Right ventricle myocardium inferior (tissue), 1 donor: ENCODE measurements around the gene MMEL1. TPM values are rescaled to one million over a fixed set of nuclear protein-coding genes. Genes with fewer than 3 reads are reported as not detected.
"Not testable (repeated sequence)": the region's sequence is repeated elsewhere in the genome, so short reads cannot be mapped to it uniquely, and the experiment has no call there.

Experiments used
- ATAC-seq: fragments of 200-7000 bp; cut with Tn5 transposase; one replicate; pipeline ENCODE4 v1.9.1; 2020; ENCODE audit warnings: mild to moderate bottlenecking, moderate library complexity
- DNase-seq: peaks from one replicate; pipeline ENCODE4 v3.0.0; 2021; ENCODE audit errors: missing footprints
- intact Hi-C: fragments of 100-400 bp; cut with DNase I; formaldehyde crosslinking; loops from one replicate; pipeline ENCODE4 v1.11.0; 2022
- long read RNA-seq: library from polyadenylated mRNA; unstranded; transcript quantifications from one replicate; pipeline ENCODE4 v2.0.0, GENCODE V29; 2021
- total RNA-seq: library from RNA; stranded (reverse); fragmentation: NEBNext Ultra II Directional; extraction: Animal tissue kit (Norgen Biotek cat#: 25700); gene quantifications from one replicate; pipeline ENCODE4 v1.2.1, GENCODE V29; 2021
- donor health status: DM: no; HTN: yes; CAD: no; lungs with severe emphysema.

Gene MMEL1, protein sequence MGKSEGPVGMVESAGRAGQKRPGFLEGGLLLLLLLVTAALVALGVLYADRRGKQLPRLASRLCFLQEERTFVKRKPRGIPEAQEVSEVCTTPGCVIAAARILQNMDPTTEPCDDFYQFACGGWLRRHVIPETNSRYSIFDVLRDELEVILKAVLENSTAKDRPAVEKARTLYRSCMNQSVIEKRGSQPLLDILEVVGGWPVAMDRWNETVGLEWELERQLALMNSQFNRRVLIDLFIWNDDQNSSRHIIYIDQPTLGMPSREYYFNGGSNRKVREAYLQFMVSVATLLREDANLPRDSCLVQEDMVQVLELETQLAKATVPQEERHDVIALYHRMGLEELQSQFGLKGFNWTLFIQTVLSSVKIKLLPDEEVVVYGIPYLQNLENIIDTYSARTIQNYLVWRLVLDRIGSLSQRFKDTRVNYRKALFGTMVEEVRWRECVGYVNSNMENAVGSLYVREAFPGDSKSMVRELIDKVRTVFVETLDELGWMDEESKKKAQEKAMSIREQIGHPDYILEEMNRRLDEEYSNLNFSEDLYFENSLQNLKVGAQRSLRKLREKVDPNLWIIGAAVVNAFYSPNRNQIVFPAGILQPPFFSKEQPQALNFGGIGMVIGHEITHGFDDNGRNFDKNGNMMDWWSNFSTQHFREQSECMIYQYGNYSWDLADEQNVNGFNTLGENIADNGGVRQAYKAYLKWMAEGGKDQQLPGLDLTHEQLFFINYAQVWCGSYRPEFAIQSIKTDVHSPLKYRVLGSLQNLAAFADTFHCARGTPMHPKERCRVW
- total RNA-seq: 0.35 TPM
- long read RNA-seq: 0 reads

DNA sequence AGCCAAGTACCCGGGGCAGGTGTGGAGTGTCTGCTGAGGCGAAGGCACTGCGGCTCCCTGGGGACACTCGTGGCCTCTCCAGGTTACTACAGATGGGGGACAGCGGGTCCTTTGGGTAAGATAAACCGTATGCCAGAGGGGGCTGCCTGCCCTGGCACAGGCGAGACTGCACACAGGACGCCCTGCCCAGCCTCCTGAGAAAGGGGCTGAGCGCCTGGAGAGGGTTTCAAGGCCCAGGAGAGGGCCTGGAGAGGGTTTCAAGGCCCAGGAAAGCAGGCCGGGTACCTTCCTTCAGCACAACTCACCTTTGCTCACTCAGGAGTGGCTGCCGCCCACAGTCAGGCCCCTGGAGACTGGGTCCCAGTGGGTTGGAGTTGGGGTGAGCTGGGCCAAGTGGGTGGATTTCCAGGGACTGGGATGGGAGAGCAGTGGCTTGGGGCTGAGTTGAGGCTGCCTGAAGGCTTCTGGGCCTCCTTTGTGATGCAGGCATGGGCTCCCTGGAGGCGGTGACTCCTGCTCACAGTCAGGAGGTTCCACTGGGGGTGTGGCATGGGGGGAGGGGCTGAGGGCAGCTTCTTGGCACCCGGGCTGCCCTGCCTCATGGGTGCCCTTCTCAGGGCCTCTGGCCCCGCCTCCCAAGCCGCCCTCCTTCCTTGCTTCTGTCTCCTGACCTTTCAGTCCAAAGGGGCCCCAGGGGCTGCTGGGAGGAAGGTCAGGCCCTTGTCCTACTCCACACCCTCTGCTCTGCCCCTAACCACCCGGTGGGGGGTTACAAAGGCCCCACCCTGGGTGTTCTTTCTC lies at the start of gene MMEL1:
TSS of gene MMEL1 (minus strand) at position 456 of the 801 bp plus-strand sequence. CDS start 3,532 bp downstream, outside the sequence.
- no peak for ATAC-seq
- intact Hi-C loops: no loop called here
- DNase-seq: no peak

DNA sequence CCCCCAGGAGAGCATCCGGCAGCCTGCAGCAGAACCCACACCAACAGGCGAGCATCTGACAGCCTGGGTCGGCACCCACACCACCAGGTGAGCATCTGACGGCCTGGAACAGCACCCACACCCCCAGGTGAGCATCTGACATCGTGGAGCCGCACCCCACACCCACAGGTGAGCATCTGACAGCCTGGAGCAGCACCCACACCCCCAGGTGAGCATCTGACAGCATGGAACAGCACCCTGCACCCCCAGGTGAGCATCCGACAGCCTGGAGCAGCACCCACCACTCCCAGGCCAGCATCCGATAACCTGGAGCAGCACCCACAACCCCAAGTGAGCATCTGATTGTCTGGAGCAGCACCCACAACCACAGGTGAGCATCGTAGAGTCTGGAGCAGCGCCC lies 43.9 kb upstream of the MMEL1 start:
- intact Hi-C loops, ATAC-seq, DNase-seq: not testable (repeated sequence)

DNA sequence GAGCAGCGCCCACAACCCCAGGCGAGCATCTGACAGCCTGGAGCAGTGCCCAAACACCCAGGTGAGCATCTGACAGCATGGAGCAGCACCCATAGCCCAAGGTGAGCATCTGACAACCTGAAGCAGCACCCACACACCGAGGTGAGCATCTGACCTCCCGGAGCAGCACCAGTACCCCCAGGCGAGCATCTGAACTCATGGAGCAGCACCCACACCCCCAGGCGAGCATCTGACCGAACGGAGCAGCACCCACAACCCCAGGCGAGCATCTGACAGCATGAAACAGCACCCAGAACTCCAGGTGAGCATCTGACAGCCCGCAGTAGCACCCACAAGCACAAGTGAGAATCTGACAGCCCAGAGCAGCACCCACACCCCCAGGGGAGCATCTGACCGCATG lies 38.8 kb upstream of the MMEL1 start:
- ATAC-seq, intact Hi-C loops: not testable (repeated sequence)
- peak; percentile 69 for DNase-seq

DNA sequence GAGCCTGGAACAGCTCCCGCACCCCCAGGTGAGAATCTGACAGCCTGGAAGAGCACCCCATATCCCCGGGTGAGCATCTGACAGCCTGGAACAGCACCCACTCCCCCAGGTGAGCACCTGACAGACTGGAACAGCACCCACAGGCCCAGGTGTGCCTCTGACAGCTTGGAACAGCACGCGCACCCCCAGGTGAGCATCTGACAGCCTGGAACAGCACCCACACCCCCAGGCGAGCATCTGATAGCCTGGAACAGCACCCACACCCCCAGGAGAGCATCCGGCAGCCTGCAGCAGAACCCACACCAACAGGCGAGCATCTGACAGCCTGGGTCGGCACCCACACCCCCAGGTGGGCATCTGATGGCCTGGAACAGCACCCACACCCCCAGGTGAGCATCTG lies 27.0 kb upstream of the MMEL1 start:
- DNase-seq: peak; percentile 71
- ATAC-seq, intact Hi-C loops: not testable (repeated sequence)

DNA sequence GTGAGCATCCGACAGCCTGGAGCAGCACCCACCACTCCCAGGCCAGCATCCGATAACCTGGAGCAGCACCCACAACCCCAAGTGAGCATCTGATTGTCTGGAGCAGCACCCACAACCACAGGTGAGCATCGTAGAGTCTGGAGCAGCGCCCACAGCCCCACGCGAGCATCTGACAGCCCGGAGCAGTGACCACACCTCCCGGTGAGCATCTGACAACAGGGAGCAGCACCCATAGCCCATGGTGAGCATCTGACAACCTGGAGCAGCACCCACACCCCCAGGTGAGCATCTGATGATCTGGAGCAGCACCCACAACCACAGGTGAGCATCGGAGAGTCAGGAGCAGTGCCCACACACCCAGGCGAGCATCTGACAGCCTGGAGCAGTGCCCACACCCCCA lies 25.1 kb upstream of the MMEL1 start:
- ATAC-seq, intact Hi-C loops, DNase-seq: not testable (repeated sequence)

DNA sequence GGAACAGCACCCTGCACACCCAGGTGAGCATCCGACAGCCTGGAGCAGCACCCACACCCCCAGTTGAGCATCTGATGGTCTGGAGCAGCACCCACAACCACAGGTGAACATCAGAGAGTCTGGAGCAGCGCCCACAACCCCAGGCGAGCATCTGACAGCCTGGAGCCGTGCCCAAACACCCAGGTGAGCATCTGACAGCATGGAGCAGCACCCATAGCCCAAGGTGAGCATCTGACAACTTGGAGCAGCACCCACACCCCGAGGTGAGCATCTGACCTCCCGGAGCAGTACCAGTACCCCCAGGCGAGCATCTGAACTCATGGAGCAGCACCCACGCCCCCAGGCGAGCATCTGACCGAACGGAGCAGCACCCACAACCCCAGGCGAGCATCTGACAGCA lies 24.3 kb upstream of the MMEL1 start:
- intact Hi-C loops, ATAC-seq: not testable (repeated sequence)
- DNase-seq: peak; percentile 74

DNA sequence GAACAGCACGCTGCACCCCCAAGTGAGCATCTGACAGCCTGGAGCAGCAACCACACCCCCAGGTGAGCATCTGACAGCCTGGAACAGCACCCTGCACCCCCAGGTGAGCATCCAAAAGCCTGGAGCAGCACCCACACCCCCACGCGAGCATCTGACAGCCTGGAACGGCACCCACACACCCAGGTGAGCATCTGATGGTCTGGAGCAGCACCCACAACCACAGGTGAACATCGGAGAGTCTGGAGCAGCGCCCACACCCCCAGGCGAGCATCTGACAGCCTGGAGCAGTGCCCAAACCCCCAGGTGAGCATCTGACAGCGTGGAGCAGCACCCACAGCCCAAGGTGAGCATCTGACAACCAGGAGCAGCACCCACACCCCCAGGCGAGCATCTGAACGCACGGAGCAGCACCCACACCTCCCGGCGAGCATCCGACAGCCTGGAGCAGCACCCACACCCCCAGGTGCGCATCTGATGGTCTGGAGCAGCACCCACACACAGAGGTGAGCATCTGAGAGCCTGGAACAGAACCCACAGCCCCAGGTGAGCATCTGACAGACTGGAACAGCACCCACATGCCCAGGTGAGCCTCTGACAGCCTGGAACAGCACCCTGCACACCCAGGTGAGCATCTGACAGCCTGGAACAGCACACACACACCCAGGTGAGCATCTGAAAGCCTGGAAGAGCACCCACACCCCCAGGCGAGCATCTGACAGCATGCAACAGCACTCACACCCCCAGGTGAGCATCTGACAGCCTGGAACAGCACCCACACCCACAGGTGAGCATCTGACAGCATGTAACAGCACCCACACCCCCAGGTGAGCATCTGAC lies 23.0 kb upstream of the MMEL1 start:
- ATAC-seq, intact Hi-C loops: not testable (repeated sequence)
- DNase-seq: peak; percentile 77

DNA sequence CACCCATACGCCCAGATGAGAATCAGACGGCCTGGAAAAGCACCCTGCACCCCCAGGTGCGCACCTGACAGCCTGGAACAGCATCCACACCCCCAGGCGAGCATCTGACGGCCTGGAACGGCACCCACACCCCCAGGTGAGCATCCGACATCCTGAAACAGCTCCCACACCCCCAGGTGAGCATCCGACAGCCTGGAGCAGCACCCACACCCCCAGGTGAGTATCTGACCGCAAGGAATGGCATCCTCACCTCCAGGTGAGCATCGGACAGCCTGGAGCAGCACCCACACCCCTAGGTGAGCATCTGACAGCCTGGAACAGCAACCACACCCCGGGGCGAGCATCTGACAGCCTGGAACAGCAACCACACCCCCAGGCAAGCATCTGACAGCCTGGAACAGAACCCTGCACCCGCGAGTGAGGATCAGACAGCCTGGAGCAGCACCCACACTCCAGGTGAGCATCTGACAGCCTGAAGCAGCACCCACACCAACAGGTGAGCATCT lies 21.7 kb upstream of the MMEL1 start:
- intact Hi-C loops, ATAC-seq: not testable (repeated sequence)
- DNase-seq: peak; percentile 72

DNA sequence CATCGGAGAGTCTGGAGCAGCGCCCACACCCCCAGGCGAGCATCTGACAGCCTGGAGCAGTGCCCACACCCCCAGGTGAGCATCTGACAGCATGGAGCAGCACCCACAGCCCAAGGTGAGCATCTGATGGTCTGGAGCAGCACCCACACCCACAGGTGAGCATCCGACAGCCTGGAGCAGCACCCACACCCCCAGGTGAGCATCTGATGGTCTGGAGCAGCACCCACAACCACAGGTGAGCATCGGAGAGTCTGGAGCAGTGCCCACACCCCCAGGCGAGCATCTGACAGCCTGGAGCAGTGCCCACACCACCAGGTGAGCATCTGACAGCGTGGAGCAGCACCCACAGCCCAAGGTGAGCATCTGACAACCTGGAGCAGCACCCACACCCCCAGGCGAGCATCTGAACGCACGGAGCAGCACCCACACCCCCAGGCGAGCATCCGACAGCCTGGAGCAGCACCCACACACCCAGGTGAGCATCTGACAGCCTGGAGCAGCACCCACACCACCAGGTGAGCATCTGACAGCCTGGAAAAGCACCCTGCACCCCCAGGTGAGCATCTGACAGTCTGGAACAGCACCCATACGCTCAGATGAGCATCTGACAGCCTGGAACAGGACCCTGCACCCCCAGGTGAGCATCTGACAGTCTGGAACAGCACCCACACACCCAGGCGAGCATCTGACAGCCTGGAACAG lies 21.1 kb upstream of the MMEL1 start:
- ATAC-seq, intact Hi-C loops: not testable (repeated sequence)
- DNase-seq: peak; percentile 90

DNA sequence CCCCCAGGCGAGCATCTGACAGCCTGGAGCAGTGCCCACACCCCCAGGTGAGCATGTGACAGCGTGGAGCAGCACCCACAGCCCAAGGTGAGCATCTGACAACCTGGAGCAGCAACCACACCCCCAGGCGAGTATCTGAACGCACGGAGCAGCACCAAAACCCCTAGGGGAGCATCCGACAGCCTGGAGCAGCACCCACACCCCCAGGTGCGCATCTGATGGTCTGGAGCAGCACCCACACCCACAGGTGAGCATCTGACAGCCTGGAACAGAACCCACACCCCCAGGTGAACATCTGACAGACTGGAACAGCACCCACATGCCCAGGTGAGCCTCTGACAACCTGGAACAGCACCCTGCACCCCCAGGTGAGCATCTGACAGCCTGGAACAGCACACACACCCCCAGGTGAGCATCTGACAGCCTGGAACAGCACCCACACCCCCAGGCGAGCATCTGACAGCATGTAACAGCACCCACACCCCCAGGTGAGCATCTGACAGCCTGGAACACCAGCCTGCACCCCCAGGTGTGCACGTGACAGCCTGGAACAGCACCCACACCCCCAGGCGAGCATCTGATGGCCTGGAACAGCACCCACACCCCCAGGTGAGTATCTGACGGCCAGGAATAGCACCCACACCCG lies 20.2 kb upstream of the MMEL1 start:
- ATAC-seq, intact Hi-C loops: not testable (repeated sequence)

DNA sequence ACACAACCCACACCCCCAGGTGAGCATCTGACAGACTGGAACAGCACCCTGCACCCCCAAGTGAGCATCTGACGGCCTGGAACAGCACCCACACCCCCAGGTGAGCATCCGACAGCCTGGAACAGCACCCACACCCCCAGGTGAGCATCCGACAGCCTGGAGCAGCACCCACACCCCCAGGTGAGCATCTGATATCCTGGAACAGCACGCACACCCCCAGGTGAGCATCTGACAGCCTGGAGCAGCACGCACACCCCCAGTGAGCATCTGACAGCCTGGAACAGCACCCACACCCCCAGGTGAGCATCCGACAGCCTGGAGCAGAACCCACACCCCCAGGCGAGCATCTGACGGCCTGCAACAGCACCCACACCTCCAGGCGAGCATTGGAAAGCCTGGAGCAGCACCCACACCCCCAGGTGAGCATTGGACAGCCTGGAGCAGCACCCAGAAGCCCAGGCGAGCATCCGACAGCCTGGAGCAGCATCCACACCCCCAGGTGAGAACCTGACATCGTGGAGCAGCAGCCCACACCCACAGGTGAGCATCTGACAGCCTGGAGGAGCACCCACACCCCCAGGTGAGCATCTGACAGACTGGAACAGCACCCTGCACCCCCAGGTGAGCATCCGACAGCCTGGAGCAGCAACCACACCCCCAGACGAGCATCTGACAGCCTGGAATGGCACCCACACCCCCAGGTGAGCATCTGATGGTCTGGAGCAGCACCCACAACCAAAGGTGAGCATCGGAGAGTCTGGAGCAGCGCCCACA lies 19.5 kb upstream of the MMEL1 start:
- peak; percentile 72 for DNase-seq
- ATAC-seq, intact Hi-C loops: not testable (repeated sequence)

More for the DNA sequence above, 20.2 kb upstream of the MMEL1 start:
- peak; percentile 81 for DNase-seq

DNA sequence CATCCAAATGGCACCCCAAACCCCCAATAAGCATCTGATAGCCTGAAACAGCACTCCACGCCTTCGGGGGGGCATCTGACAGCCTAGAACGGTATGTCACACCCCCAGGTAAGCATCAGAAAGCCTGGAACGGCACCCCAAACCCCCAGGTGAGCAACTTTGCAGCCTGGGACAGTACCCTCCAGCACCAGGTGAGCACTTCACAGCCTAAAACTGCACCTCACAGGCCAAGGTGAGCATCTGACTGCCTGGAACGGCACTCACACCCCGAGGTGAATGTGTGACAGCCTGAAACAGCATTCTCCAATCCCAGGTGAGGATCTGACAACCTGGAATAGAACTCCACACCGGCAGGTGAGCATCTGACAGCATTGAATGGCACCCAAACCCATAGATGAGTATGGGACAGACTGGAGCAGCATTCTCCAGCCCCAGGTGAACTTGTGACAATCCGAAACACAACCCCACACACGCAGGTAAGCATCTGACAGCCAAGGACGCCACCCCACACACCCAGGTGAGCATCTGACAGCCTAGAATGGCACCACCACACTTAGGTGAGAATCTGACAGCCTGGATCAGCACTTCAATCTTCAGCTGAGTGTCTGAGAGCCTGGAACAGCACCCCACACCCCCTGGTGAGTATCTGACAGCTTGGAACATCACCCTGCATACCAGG lies 18.3 kb upstream of the MMEL1 start:
- intact Hi-C loops: no loop called here
- ATAC-seq: no peak
- DNase-seq: no peak

DNA sequence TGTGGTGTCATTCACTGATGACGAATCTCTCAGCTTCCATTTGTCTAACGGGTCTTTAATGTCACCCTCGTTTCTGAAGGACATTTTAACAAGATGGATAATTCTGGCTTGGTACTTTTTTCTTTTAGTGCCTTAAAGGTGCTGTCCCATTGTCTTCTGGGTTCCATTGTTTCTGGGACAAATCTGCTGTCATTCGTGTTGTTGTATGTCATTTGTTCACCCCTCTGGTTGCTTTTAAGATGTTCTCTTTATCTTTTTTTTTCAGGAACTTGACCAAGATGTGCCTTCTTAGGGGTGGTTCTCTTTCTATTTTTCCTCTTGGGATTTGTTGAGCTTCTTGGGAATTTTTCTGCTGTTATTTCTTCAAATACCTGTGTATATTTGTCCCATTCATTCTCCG lies 14.0 kb upstream of the MMEL1 start:
- intact Hi-C loops: loop anchor here (10.0 kb wide), 2 partner anchors 122 to 232 kb away; partner anchors contain the start of genes PANK4 and PEX10

DNA sequence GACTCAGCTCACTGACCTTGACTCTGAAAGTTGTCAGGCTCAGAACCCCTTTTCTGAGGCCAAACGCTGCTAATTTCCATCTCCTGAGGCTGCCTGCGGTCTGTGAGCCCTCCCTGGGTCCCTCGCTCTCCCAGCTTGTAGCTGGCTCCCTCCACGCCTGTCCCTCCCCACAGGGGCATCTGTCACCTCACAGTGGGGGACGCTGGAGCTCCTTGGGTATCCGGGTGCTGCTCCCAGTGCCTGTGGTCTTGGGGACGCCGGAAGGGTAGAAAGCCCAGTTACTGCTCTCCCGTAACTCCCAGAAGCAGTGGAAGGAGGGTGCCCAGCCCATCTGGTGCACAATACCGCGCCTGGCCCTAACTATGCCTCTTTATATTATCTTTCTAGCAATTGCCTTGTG lies 13.0 kb upstream of the MMEL1 start:
- DNase-seq: no peak
- no peak for ATAC-seq
- intact Hi-C loops: loop anchor here (10.0 kb wide), 2 partner anchors 121 to 231 kb away; partner anchors contain the start of genes PANK4 and PEX10

More for the DNA sequence above, 14.0 kb upstream of the MMEL1 start:
- no peak for DNase-seq
- no peak for ATAC-seq

DNA sequence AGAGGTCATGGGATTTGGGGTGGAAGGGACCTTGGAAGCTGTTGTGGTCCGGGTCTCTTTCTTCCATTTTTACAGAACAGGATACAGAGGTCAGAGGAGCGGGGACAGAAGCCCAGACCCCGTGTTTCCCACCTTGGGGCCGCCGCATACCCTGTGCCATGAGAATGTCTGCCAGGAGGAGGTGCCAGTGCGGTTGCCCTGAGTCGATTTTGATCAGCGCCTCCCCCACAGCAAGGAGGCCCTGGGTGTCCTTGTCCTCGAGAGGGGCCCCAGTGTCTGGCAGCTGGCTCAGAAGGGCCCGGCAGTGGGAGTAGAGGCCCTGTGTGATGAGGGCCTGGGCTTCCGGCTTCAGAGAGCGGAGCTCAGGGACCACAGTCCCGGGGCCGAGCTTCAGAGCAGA lies 12.3 kb upstream of the MMEL1 start:
- DNase-seq: no peak
- intact Hi-C loops: loop anchor here (10.0 kb wide), 2 partner anchors 120 to 230 kb away; partner anchors contain the start of genes PANK4 and PEX10
- no peak for ATAC-seq
